HG03575 (cell line): ENCODE measurements around the gene DCTN2.

ENCODE experiments used
- ATAC-seq: cut with Tn5 transposase; IDR thresholded peaks from one replicate; pipeline ENCODE4 v1.9.1; 2021; ENCODE audit not compliant: unreplicated experiment, insufficient number of reproducible peaks, low FRiP score; ENCODE audit errors: extremely low read depth

DCTN2 gene

DNA sequence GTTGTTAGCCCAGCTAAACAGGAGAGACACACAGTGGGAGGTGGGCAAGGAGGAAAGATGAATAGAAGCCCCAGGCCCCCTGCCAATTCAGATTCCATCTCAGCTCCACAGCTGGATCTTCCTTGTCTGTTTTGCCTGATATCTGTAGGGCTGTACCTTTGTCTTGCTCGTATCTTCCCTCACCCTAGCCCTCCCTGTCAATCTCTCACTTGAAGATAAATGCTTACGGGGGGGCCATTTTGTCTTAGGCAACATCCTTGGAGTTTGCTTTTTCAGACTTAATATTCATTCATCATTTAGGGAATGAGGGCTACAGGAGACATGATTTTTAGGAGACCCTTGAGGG lies 5.3 kb upstream of the DCTN2 start:
- ATAC-seq = no peak

DNA sequence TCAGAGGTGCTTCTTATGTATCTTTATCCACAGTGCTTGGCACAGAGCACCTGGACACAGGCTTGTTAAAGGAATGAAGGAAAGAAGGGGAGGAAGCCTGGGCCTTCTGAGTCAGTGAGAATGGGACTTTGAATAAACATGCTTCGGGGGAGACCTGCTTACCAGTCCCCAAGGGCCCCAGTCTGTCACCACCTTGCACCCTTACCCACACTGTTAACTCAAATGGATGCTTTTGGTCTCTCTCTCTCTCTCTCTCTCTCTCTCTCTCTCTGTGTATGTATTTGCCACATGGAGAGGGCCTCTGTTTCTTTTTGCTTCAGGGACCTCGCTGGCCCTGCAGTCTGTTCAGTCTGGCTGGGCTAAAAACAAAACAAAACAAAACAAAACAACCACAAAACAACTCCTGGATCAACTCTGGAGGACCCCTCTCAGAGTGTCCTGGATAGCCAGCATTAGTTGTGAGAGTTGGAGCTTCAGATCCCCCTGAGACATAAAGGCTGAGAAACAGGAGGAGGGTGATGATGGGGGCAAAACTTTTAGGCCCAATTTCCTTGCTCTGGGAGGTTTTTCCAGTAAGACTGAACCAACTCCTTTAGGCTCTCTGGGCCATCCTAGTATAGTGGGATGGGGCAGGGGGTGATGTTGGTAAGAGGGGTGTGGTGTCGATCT lies 4.8 kb upstream of the DCTN2 start:
- no peak for ATAC-seq

DNA sequence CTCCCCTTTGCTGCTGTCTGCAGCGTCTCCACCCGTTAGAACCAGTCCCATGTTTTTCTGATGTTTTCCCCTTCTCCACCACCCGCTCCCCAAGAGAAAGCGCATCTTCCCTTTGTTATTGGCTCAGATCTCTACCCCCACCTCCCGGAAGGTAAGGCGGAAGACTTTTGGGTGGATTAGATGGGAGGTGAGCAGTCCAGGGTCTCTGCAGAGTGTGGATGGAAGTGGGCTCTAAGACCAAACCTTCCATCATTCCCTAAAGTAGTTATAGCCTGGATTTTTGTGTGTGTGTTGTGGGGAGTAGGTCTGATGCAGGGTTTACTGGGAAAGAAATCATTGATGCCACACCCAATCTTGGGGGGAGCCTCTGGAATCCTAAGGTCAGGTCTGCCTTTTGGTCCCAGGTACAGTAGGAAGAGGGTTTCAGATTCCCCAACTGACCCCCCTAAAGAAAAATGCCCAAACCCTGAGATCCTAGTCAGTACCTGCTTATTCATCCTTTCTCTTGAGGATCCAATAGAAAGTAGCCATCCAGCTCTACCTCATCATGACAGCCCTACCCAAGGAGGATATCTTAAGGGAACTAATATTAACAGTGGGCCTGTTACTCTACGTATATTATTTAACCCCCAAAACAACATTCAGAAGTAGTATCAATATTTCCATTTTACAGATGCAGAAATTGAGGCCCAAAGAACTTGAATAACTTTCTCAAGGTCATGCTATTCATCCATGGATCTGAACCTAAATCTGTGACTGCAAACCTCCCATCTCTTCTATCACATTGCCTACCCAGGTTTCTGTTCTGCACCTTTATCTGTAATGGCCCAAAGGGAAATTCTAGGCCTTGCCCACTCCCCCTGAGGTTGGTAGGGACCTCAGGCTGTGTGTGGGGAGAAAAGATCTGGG lies 3.9 kb upstream of the DCTN2 start:
- ATAC-seq = no peak

DNA sequence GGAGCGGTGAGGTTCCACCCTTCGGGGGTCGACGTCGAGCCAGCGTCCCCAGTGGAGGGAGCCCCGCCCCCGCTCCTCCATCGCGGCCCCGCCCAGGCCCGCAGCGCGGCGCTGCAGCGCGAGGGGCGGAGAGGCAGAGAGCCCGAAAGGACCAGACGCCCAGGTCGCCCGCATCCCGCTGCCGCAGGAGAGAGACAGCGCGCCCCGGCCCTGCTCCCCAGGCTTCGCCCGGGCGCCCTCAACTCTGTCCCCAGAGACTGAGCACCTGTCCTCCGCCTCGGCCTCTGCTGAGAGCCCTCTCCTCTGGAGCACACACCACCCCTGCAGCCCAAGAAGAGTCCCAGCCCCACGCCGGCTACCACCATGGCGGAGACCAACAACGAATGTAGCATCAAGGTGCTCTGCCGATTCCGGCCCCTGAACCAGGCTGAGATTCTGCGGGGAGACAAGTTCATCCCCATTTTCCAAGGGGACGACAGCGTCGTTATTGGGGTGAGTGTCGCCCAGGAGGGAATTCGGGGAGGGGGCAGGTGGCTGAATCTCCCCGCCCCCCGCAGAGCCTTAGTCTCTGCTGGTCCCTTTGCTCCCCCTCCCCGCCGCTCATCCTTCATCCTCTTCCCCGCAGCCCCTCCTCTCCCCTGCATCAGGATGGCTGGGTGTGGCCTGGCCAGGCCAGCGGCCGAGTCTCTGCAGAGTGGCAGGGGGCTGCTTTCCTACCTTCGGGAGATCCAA lies 3.1 kb upstream of the DCTN2 start, which contains the start of gene KIF5A:
Gene KIF5A, plus strand, starts transcription at position 136 of the 732 bp plus-strand sequence. Its CDS starts 228 bp downstream, at position 364.
- no peak for ATAC-seq

DNA sequence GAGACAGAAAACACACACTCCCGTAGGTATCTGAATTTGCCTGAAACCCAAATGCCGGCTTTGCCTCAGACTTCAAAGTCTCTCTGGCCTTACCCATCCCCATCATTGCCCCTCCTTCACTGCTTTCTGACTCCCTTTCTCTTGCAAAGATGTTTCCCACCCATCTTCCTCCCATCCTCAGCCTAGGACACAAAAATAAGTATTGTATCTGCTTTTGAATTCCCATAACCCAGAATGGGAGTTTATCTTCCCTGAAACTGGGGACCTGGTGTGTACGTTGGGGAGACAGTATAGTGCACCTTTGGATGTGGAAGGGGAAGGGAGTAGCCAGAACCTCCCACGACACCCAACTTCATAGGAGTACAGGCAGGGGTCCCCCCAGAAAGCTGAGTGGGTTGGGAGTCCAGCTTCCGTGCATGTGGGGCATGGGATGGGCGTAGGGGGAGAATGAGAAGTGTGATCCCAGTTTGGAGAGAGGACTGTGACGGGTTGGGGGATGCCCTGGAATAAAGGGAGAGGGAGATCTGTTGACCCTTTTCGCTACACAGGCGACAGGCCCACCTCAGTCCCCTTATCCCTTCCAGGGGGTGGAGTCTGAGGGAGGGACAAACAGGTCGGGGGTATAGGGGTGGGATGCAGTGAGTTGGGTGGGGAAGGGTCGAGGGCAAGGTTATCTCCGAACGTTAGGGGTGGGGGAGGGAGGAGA lies 2.4 kb upstream of the DCTN2 start:
- ATAC-seq = no peak

DNA sequence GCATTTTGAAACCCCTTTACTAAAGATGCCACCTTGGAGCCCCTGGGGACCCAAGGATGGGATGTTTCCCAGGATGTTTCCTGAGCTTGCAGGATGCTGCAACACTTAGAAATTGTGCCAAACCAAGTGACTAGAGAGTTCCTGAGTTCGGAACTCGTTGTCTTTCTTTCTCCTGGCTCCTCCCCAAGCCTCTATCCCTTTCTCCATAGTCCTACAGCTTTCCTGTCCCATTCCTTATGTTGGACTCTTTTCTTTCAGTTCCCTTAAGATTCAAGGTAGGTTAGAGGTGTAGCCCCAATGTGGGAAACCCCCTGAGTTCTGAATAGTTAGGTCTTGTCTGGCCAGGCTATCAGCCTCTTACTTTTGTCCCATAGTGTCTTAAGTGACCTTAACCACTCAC lies 1.5 kb upstream of the DCTN2 start:
- no peak for ATAC-seq

DNA sequence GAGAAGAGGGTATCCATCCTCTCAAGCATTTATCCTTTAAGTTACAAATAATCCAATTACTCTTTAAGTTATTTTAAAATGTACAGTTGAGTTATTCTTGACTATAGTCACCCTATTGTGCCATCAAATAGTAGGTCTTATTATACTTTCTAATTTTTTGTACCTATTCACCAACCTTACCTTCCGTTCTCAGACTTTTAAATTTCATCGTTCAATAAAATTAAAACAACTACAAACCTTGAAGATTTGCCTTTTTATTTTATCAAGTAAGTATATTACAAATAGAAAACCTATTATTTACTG lies 972 bp upstream of the DCTN2 start:
- no peak for ATAC-seq

DNA sequence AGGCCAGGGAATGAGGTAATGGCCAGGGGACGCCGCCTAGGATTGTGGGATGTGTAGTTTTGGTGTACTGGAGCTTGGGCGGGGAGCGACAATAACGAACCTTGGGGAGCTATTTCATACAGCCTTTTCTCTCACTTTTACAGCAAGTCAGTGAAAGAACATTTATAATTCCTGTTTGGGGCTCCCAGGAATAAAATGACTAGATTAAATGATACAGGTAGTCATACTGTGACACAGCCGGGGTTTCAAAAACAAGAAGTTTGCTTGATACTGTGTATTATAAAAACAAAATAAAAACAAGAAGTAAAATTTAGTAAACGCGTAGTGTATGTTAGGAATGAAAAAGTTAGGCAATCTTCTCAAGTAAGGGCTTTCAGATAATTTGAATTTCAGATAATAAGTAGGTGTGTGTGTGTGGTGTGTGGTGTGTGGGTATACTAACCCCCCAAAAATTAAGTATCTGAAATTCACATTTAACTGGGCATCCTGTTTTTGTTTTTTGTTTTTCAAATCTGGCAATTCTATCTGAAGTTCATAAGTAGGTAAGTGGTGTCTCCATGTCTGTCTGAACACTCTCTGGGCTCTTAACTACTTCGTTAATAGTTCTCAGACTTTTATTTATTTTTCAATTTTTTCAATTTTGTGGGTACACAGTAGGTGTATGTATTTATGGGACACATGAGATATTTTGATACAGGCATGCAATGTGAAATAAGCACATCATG lies 458 bp upstream of the DCTN2 start:
- peak; percentile 92 for ATAC-seq

DNA sequence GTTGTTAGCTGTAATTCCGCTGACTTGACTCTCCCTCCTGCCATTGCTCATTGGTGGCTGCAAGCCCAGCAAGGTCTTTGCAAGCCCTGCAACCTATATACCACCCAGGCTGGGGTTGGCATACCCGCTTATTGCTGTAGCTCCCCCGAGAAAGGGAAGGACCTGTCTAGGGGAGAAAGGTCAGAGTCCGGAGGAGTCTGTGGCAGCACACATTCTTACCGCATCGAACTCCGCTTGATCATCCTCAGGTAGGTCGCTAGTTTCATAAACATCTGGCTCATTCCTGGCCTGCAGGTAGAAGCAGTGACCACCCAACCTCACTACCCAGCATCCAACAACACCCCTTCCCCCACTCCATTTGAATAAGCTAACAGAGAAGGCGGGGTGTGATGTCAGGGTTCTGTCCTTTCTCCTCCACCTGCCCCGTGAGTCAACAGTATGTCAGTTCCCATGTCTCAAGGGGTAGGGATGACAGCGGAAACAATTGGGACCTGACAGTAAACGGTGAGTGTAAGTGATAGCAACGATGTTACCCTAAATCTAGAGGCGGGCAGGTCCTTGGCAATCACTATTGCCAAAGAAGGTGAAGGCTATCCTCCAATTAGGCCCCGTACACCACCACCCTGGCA lies 1.1 kb downstream of the DCTN2 start:
- no peak for ATAC-seq

DNA sequence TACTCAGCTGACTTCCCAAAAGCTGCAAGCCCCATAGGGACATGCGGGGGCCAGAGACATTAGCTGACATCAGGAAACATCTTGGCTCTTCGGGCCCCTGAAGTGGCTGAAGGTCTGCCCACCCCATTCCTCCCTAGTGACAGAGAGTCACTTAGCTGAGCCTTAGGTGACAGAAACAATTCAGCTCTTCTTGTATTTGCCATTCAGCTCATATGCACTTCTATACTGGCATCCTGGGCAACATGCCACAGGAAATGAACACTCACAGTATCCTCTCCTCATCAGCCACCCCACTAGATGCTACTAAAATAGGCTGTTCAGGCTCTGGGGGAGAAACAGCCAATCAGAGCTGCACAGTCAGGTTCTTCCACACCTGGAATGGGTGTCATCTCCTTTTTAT lies 3.4 kb downstream of the DCTN2 start:
- no peak for ATAC-seq

DNA sequence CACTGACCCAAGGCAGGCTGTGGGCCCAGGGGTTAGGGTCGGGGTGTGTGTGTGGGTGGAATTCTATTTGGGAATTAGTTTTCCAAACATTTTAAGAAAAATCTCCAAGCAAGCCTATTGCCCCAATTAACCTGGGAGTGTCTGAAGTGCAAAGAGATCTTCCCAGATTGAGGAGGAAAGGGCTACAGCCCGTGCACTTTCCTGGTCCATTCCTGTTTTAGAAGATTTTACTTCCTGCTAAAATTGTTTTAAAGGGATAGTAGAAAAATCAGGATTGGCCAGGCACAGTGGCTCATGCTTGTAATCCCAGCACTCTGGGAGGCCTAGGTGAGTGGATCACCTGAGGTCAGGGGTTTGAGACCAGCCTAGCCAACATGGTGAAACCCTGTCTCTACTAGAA lies 5.3 kb downstream of the DCTN2 start:
- no peak for ATAC-seq

DNA sequence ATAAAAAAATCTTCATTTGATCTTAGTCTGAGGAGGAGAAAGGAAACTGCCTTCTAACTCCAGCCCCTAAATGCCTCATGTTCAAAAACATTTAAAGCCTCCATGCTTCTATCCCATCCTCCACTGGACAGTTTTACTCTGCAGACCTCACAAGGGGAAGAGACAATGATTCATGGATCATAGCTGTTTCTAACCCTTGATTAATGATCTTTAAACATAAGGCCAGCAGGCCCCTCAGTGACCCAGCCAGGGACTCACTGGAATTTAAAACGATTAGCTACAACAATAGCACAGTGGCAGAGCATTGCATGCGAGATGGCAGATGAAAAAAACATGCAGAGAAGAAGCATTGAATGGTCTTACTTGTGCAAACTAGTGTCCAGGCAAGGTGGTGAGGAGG lies 6.0 kb downstream of the DCTN2 start:
- no peak for ATAC-seq

DNA sequence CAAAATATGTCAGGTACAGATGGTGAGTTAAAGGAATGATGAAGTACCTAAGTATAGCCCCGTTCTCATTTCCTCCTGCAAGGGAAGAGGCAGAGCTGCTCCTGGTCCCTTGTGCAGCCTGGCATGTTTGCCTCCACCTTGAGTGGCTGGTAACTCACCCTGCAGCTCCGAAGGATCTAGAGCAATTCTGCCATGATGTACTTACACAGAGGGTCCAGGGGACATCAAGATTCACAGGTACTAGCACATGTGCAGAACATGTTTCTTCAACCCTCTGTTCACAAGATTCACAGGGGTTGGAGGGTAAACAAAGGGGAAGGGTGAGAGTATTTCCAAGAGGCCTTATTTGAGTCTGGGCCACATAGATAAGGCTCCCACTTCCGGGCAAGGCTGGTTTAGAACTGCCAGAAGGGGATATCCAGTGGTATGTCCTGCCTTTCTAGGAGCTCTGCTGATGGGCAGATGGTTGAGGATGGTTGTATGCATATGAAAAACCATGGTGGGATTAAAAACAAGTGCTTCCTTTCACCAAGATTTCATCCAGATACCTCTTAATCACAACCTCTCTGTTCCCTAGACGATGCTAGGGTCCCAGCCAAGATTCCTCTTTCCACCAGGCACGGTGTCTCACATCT lies 7.7 kb downstream of the DCTN2 start:
- no peak for ATAC-seq

DNA sequence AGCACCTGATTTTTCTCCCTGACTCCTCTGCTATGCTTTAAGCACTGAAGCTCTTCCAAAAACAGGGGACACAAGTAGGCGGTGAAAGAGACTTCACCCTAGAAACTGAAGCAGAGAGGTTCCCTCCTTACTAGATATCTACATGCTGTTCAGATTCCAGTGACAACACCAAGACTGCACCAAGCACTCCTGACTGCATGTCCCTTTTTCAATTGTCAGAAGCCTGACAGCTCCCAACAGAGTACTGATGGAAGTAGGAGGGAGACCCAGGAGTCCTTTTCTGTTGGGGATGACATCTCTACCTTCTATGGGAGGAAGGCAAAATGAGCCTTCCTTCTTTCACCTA lies 10.4 kb downstream of the DCTN2 start:
- no peak for ATAC-seq

DNA sequence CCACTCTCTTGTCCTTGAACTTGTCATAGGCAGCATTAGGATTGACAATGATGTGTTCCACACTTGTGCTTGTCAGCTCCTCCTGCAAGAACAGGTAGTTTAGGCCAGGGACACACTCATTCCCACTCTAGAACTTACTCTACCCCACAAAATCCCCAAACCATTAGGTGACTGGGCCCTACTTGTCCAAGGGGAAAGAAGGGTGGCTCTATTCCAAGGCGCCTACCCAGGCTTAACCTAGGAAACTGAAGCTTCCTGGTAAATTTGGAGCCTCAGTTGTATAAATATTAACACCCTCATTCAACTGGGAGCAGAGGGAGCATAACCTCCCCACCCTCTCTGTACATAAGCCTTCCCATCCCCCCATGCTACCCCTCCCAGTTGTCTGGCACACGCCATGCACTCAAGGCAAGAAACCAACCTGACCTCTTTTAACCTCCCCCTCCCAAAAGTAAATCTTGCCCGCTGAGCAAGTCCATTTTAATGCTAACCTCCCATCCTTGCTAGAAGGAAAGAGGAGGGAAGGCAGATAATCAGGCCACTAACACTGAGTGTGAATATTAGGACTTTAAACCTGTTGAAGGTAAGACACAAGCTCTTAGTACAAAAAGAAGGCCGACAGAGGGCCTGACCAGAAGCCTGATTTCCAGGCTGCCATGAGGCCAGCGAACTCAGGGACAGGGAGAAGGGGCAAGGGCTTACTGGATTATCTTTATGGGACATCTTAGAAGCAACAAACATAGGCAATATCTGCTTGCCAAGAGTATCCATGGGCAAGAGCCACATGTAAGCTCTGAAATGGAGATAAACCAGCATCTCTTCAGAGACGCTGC lies 11.0 kb downstream of the DCTN2 start:
- ATAC-seq = no peak

DNA sequence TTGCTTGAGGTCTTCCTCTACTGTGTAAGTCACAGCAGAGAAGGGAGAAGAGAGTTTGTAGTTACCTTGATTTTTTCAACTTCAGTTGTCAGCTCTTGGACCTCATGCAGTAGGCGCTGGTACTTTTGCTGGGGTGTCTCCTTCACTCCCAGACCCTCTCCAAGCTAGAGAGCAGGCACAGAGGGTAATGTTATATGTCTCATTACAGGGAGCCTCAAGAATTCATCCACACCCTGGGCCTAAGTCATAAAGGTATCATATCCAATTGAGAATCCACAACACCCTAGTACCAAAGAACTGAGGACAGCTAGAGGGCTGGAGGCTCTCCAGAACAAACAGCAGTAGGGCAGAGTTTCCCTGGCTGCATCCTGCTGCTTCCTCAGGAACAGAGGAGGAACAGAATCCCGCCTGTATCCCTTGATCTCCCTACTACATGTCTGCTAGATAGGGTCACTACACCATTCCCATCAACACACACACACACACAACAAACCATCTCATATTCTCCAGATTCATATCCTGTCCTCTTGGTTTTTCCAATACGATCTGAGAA lies 11.9 kb downstream of the DCTN2 start:
- no peak for ATAC-seq

DNA sequence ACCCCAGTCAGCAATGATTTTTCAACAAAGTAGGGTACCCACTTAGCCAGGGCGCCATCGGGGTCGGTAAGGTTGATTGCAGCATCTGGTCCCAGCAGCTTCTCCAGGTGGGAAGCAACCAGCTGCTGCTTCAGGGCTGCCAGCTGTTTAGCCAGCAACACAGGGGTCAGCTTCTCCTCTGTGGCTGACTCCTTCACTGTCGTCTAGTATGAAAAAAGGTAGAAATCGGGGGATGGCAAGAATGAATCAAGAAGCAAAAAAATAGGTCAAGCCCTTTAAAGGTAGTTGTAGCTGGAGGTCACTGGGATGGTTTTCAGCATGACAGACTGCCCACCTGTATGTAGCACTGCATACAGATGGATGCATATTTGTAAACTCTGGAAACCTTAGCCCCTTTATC lies 12.7 kb downstream of the DCTN2 start:
- no peak for ATAC-seq
